ENCODE results near the gene MAST4.

The MAST4 gene

DNA sequence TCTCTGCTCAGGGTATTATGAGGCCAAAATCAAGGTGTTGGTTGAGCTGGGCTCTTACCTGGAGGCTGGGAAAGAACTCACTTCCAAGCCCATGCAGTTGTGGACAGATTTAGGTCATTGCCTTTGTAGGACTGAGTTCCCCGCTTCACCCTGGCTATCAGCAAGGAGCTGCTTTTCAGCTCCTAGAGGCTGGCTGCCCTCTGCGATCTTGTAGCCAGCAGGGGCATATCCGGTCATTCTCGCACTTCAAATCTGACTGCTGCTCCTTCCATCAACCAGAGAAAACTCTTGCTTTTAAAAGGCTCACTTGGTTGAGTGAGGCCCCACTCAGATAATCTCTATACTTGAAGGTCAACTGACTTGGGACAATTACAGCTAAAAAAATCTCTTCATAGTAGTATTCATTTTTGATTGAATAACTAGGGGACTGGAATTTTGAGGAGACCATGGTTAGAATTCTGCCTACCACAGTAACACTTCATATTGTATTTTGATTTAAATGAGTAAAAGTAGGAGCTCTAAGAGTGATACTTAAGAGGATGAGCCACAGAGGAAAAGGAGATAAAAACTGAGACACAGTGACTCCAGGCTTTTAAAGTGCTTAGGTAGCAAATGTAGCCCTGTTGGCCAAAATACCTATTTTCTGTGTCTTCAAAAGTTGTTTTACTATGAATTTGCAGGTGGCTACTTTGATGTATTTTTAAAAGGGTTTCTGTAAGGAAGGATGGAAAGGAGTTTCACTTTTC is 463.0 kb downstream of the MAST4 start:
- no peak for DNase-seq

GRCh38 chr5:67059744-67060490 is 463.7 kb downstream of the MAST4 start:
- no peak for DNase-seq

DNA sequence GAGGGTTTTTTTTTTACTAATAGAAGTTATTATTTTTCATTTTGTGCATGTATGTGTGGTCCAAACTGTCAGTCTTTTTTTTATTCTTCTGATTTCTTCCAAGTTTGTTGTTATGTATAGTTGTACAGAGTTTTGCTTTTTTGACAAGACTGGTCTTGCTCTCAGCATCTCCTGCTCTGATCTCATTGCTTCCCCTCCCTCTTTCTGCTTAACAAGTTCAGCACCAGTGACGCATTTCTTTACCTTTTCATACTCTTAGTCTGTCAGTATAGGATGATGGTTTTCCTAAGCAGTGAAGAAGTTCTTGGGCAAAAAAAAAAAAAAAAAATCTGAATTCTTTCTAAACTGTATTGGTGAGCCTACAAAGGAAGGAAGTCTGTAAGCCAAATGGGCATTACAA is 465.3 kb downstream of the MAST4 start:
- DNase-seq = no peak

GRCh38 chr5:67063055-67063454 is 466.9 kb downstream of the MAST4 start:
- no peak for DNase-seq

GRCh38 chr5:67063791-67064190 is 467.6 kb downstream of the MAST4 start:
- DNase-seq = no peak

- no peak for DNase-seq
Measured at GRCh38 chr5:67065237-67065636, 469.0 kb downstream of the MAST4 start.

GRCh38 chr5:67065696-67066095 is 469.5 kb downstream of the MAST4 start:
- no peak for DNase-seq

GRCh38 chr5:67066815-67067214 is 470.6 kb downstream of the MAST4 start:
- DNase-seq = no peak

GRCh38 chr5:67073045-67073680 is 477.0 kb downstream of the MAST4 start:
- no peak for DNase-seq

DNA sequence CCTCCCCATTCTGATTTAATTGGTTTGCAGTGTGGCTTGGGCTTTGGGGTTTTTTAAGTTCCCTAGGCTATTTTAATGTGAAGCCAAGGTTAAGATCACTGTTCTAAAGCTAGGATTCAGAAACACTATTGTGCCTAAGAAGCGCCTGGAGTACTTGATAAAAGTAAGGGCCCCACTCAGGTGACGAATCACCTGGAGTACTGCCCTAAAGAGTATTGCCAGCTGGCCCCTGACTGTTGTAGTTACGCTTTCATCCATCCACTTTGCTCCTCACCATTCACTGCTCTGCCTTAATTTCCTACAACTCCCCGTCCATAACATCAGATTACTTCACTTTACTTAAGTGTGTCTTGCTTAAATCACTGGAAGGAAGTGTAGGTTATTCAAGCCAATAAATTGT is 481.1 kb downstream of the MAST4 start:
- DNase-seq = no peak

- no peak for DNase-seq
Measured at GRCh38 chr5:67081261-67081660, 485.1 kb downstream of the MAST4 start.

DNA sequence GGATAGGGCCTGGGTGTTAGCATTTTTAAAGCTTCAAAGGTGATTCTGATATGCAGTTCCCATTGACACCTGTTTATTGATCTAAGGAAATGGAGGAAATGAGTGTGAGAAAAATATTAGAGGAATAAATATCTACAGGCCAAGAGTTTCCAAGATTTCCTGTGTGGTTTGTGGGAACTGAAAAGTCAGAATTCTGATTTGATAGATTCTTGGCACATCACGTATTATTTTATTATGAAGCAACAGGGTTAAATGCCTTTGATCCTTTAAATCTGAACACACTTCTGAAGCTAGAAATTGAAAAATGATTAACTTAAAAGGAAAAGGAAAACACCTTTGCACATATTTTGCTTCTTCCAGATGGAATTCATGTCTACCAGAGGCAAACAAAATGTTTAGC is 486.7 kb downstream of the MAST4 start:
- DNase-seq = no peak

- no peak for DNase-seq
Measured at GRCh38 chr5:67085616-67086015, 489.4 kb downstream of the MAST4 start.

- no peak for DNase-seq
Measured at GRCh38 chr5:67089200-67089725, 493.1 kb downstream of the MAST4 start.

DNA sequence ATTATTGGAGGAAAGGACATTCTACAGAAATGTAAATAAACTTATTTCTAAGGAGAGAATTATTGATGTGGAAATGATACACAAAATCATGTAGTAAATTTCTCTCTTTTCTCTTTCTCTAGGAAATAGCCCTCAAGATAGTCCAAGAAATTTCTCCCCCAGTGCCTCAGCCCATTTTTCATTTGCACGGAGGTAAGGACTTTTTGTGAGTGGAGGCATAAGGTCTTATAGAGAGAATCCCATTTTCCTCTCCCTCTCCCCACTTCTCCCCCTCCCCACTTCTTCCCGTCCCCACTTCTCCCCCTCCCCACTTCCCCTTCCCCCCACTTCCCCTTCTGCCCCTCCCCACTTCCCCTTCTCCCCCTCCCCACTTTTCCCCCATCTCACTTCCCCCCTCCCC is 493.8 kb downstream of the MAST4 start:
- no peak for DNase-seq

GRCh38 chr5:67090593-67090992 is 494.4 kb downstream of the MAST4 start:
- no peak for DNase-seq

DNA sequence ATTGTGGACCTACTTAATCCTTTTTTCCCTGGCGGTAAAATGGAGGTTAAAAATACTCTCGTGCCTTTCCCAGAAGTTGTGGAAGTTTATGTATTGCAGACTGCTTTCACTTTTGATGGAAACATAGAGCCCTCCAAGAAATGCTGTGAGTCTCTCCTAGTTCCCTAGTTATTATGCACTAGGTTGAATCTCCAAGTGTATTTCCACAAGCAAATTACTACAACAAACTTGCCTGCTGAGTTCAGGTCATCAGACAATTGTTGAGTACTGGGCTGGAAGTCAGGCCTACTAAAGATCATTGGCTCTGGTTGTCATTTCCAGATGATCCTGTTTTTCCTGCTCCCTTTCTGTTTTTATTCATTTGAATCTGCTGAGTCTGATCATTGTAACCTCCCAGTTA is 496.3 kb downstream of the MAST4 start:
- DNase-seq = no peak

GRCh38 chr5:67093279-67093678 is 497.1 kb downstream of the MAST4 start:
- DNase-seq = no peak

DNA sequence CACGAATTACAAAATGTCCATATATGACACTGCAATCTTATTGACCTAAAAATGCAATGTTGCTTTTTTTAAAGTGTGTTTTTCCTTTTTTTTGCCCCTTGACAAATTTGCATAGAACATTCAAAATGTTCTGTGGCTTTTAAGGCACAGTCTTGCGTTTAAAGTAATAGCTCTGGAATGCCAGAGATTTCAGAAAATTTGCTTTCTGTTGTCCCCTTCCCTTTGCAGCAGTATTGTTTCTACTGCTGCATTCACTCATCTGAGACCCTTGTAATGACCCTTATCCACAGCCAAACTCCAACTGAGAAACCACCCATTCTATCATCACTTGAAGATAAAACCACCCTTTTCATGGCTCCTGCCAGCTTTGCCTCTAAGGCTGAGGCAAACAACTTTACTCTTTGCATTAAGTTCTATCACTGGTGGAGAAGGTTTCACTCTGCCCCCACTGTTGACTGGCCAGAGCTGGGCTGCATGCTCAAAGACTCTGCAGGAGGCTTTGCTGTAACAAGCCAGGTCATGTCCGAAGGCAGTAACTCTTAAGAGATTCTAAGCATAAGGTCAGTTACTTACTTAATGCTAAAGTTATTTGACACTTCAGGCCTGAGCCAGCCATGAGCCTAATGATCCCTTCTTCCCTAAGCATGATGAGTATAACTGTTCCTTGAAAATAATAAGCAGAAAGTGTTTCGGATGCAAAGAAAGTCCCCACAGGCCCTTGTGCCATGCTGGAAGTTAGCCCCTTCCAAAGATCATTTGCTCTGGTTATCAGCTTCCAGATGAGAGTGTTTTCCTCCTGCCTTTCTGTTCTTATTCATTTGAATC is 498.5 kb downstream of the MAST4 start:
- DNase-seq = no peak

DNA sequence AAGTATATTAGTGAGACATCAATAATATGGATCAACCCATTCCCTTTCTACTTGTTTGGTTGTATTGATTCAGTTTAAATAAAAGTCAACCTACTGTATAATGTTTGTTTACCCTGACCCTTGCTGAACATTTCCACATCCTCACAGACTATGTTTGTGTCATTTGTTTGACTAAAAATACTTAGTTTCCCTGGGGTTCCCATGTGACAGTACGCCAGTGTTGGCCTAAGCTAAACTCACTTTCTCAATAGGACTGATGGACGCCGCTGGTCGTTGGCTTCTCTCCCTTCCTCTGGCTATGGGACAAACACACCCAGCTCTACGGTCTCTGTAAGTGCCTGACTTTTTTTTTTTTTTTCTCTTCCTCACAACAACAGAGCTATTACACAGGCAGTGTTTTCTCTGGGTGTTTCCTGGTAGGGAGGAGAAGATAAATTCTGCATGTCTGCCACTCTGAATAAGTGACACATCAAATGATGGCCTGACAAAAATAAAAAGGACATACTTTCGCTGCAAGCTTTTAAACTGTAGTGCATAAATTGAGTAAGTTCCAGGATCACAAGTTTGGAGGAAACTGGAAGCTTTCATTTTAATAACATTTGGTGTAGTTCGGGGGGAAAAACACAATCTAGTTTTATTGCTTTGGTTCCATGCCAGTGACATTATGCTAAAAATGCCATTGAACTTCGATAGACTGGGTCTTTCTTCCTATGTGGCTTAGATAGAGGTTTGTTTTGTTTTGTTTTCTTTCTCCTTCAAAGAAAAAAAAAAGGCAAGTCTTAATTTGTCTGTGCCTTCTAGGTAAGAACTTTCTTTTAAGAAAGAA is 499.4 kb downstream of the MAST4 start:
- DNase-seq = no peak

DNA sequence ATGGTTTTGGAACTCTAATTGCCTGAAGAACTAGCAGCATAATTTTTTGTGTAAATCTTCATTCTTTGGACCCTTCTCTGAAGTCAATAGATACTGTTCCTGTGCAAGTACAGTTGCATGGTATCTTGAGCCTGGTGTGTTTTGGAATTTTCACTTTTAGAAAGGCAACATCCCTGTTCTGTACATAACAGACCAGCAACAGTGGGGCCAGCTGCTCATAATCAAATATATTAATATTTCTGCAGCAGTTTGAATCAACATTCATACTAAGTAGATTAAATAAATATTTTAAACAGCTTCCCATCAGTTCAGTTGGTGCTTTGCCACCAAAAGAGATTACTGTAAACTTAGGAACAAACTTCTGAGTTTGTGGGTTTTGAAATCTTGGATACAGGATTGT is 502.5 kb downstream of the MAST4 start:
- DNase-seq = no peak

DNA sequence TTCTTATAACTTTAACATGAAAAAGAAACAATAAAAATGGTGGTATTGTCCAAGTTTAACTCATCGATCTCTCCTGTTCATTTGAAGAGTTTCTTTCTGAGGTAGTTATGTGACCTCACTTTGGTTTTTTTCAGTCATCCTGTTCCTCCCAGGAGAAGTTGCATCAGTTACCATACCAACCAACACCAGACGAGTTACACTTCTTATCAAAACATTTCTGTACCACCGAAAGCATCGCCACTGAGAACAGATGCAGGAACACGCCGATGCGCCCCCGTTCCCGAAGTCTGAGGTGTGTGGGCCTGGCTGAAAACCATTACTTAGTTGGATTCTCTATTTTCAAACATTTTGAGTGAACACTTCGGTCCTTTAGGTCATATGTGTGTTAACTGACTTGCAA is 504.1 kb downstream of the MAST4 start:
- no peak for DNase-seq
